AG20443 (cell line): ENCODE measurements around the gene MAMLD1.

Experiments used
- DNase-seq: peaks from one replicate; pipeline ENCODE4 v3.0.0; 2012; ENCODE audit warnings: low spot score, mixed read lengths

Gene MAMLD1

GRCh38 chrX:150530821-150531220 is 167.7 kb downstream of the MAMLD1 start:
- DNase-seq = no peak

GRCh38 chrX:150531467-150531866 is 168.3 kb downstream of the MAMLD1 start:
- DNase-seq = no peak

GRCh38 chrX:150533863-150534262 is 170.7 kb downstream of the MAMLD1 start:
- no peak for DNase-seq

- no peak for DNase-seq
Observed at GRCh38 chrX:150536455-150537116, 173.5 kb downstream of the MAMLD1 start.

- DNase-seq = no peak
Observed at GRCh38 chrX:150537851-150538250, 174.7 kb downstream of the MAMLD1 start.

GRCh38 chrX:150540965-150541364 is 177.8 kb downstream of the MAMLD1 start:
- DNase-seq = no peak

GRCh38 chrX:150542846-150543229 is 179.7 kb downstream of the MAMLD1 start:
- DNase-seq = no peak

GRCh38 chrX:150543230-150544155 is 180.4 kb downstream of the MAMLD1 start:
- no peak for DNase-seq

GRCh38 chrX:150544222-150544787 is 181.2 kb downstream of the MAMLD1 start:
- no peak for DNase-seq

- no peak for DNase-seq
Observed at GRCh38 chrX:150544835-150545770, 182.0 kb downstream of the MAMLD1 start.

- DNase-seq = no peak
Observed at GRCh38 chrX:150546711-150547153, 183.6 kb downstream of the MAMLD1 start.

- peak; percentile 83 for DNase-seq
Observed at GRCh38 chrX:150547375-150548115, 184.4 kb downstream of the MAMLD1 start.

- no peak for DNase-seq
Observed at GRCh38 chrX:150548251-150548650, 185.1 kb downstream of the MAMLD1 start.

GRCh38 chrX:150548684-150549083 is 185.6 kb downstream of the MAMLD1 start:
- DNase-seq = peak; percentile 29

GRCh38 chrX:150551963-150552362 is 188.8 kb downstream of the MAMLD1 start:
- no peak for DNase-seq

GRCh38 chrX:150558424-150558823 is 195.3 kb downstream of the MAMLD1 start:
- DNase-seq = no peak
